ENCODE results near the gene SOST. TPM values are rescaled to one million over a fixed set of nuclear protein-coding genes. Genes with fewer than 3 reads are reported as not detected.

Gene SOST
- total RNA-seq, 1 donor from 2014 or later = not detected

- intact Hi-C loops (cut with micrococcal nuclease) = loop anchor here (5.0 kb wide), 2 partner anchors 58 to 233 kb away; partner anchors contain the start of gene MPP3
Measured at GRCh38 chr17:43774304-43775250, 16.0 kb upstream of the SOST start.

GRCh38 chr17:43772877-43773648, 14.5 kb upstream of the SOST start:
- intact Hi-C loops (cut with micrococcal nuclease) = no loop called here

- intact Hi-C loops (cut with micrococcal nuclease) = no loop called here
Measured at GRCh38 chr17:43771463-43771862, 12.9 kb upstream of the SOST start.

DNA sequence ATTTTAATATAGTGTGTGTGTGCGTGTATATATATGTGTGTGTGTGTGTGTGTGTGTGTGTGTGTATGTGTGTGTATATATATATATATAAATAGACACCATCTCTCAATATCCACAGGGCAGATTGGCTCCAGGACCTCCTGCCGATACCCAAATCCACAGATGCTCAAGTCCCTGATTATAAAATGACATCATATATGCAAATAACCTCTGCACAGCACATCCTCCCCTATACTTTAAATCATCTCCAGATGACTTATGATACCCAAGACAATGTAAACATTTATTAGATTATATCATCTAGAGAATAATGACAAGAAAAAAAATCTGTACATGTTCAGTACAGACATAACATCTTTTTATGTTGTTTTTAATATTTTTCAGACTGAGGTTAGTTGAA, 12.4 kb upstream of the SOST start:
- intact Hi-C loops (cut with micrococcal nuclease) = no loop called here

DNA sequence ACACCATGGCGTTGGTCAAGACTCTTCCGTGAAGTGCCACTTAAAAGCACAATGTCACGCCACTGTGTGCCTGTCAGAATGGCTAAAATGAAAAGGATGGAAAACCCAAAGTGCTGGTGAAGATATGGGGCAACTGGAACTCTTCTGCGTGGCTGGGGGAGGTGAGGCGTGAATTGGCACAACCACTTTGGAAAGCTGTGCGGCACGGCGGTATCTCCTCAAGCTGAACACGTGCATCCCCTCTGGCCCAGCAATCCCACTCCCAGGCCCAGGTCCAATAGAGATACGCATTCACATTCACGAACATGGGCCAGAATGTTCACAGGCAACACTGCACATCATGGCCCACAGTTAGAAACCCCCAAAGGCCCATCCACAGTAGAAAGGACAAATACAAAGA, 11.3 kb upstream of the SOST start:
- intact Hi-C loops (cut with micrococcal nuclease) = no loop called here

GRCh38 chr17:43769426-43769825, 10.8 kb upstream of the SOST start:
- intact Hi-C loops (cut with micrococcal nuclease) = no loop called here

- intact Hi-C loops (cut with micrococcal nuclease) = no loop called here
Measured at GRCh38 chr17:43768943-43769342, 10.4 kb upstream of the SOST start.

- intact Hi-C loops (cut with micrococcal nuclease) = no loop called here
Measured at GRCh38 chr17:43768382-43768781, 9.8 kb upstream of the SOST start.

- intact Hi-C loops (cut with micrococcal nuclease) = no loop called here
Measured at GRCh38 chr17:43767713-43768059, 9.1 kb upstream of the SOST start.

GRCh38 chr17:43767053-43767712, 8.6 kb upstream of the SOST start:
- intact Hi-C loops (cut with micrococcal nuclease) = no loop called here

- intact Hi-C loops (cut with micrococcal nuclease) = no loop called here
Measured at GRCh38 chr17:43766413-43767052, 7.9 kb upstream of the SOST start.

GRCh38 chr17:43760254-43760852, 1.8 kb upstream of the SOST start:
- intact Hi-C loops (cut with micrococcal nuclease) = loop anchor here (1.0 kb wide), 3 partner anchors 40 to 184 kb away; no protein-coding TSS in a partner anchor

DNA sequence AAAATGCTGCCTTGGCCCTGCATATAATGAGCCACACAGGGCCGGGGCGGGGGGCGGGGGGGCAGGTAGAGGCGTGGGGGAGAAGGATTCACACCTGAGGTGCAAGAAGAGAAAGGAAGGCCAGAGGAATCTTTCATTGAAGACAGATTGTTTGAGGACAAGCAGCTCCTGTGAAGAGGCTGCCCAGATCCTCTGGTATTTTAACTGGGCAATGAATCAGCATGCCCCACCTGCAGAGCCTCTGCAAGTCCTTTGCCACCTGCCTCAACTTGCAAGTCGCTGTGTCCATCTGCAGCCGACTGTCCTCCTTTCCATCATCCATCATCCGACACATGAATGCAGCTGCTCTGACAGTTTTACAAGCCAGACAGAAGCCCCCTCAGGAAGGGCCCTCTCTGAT, 1.2 kb upstream of the SOST start:
- intact Hi-C loops (cut with micrococcal nuclease) = loop anchor here (1.0 kb wide), 3 partner anchors 40 to 184 kb away; no protein-coding TSS in a partner anchor

GRCh38 chr17:43758086-43758485, 505 bp downstream of the SOST start:
- intact Hi-C loops (cut with micrococcal nuclease) = no loop called here

DNA sequence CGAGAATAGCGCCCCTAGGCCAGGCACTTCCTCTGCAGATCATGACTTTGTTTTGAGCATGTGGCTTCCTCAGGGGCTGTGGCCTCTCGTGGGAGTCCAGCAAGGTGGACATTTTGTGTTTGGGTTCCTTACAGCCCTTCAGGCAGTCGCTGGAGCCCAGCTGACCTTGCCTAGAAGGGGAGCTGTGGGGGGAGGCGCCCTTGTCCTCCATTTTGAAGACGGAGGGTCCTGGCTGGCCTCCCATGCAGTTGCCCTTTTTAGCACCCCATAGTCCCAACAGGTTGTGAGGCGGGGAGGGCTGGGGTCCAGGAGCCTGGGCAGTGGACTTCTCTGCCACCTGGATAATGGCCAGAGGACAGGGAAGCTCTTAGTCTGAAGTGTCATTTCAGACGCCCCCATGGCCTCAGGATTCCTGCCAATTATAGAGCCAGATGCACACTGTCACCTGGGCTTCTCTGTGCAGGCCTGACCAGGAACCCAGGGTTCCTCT, 1.4 kb downstream of the SOST start:
- intact Hi-C loops (cut with micrococcal nuclease) = no loop called here

- intact Hi-C loops (cut with micrococcal nuclease) = no loop called here
Measured at GRCh38 chr17:43756201-43756600, 2.4 kb downstream of the SOST start.

DNA sequence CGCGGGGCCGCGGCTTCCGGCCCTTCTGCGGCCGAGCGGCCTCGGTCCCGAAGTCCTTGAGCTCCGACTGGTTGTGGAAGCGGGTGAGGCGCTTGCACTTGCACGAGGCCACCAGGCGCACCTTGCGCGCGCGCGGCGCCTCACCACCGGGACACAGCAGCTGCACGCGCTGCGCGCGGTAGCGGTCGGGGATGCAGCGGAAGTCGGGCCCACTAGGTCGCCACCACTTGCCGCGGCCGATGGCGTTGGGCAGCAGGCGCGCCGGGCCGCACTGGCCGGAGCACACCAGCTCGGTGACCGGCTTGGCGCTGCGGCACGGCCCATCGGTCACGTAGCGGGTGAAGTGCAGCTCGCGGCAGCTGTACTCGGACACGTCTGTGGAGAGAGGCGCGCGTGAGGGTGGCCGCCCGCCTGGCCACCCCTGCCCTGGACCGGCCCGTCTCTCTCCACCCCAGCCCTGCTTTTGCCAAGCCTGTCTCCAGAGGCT, 3.2 kb downstream of the SOST start:
- intact Hi-C loops (cut with micrococcal nuclease) = no loop called here

- intact Hi-C loops (cut with micrococcal nuclease) = no loop called here
Measured at GRCh38 chr17:43754947-43755346, 3.6 kb downstream of the SOST start.

GRCh38 chr17:43753493-43754129, 5.0 kb downstream of the SOST start:
- intact Hi-C loops (cut with micrococcal nuclease) = no loop called here

DNA sequence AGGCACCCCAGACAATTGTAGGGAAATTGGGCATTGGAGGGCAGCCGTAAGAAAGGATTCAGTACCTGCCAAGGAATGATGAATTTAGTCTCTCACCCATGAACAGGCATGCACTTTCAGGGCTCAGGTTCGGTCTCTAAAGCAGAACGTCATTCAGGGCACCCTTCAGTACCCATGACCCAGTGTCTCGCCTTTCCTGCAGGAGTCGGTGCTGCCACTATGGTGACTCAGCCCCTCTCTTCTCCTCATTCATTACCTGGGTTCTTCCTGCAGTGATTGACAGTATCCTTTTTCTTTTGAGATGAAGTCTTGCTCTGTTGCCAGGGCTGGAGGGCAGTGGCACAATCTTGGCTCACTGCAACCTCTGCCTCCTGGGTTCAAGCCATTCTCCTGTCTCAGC, 8.4 kb downstream of the SOST start:
- intact Hi-C loops (cut with micrococcal nuclease) = no loop called here
